Left hindlimb (tissue), 1 donor: ENCODE results near the gene A2ML1.
"Not testable (repeated sequence)": the region's sequence is repeated elsewhere in the genome, so short reads cannot be mapped to it uniquely, and the experiment has no call there.

Experiments
- DNase-seq: peaks from one replicate; pipeline ENCODE4 v3.0.0-alpha.2; 2018

Gene A2ML1

GRCh38 chr12:8911606-8912268 lies 89.3 kb downstream of the A2ML1 start:
- DNase-seq = no peak

GRCh38 chr12:8912914-8913313 lies 90.5 kb downstream of the A2ML1 start:
- DNase-seq = no peak

GRCh38 chr12:8913702-8914032 lies 91.2 kb downstream of the A2ML1 start:
- DNase-seq = no peak

- peak; percentile 93 for DNase-seq
Measured at GRCh38 chr12:8914033-8914715, 91.8 kb downstream of the A2ML1 start, which contains the start of gene PHC1. TSS of gene PHC1 (plus strand) at chr12:8914509. CDS start at chr12:8917678, 3,169 bp downstream.

- peak; percentile 79 for DNase-seq
Measured at GRCh38 chr12:8914716-8915526, 92.5 kb downstream of the A2ML1 start.

GRCh38 chr12:8916154-8916553 lies 93.7 kb downstream of the A2ML1 start:
- DNase-seq = no peak

GRCh38 chr12:8917031-8917430 lies 94.6 kb downstream of the A2ML1 start:
- DNase-seq = no peak

- no peak for DNase-seq
Measured at GRCh38 chr12:8917751-8918150, 95.3 kb downstream of the A2ML1 start.

GRCh38 chr12:8919643-8920042 lies 97.2 kb downstream of the A2ML1 start:
- DNase-seq = not testable (repeated sequence)

- no peak for DNase-seq
Measured at GRCh38 chr12:8922544-8922943, 100.1 kb downstream of the A2ML1 start.
